GM12875 (cell line): ENCODE data around the gene BEGAIN.

ENCODE experiments used
- H3K4me3 ChIP-seq: one replicate; pipeline ENCODE4 v1.5.1; 2011; ENCODE audit warnings: low read depth, low read length, control low read depth
- TF ChIP-seq, protein P1 (sequence below): IDR thresholded peaks from 2 replicates; pipeline ENCODE4 v1.5.1; 2011; ENCODE audit warnings: low read depth, mild to moderate bottlenecking, control low read depth, inconsistent platforms, low read length, moderate library complexity, borderline replicate concordance; ENCODE audit not compliant: insufficient read depth

The BEGAIN gene, protein sequence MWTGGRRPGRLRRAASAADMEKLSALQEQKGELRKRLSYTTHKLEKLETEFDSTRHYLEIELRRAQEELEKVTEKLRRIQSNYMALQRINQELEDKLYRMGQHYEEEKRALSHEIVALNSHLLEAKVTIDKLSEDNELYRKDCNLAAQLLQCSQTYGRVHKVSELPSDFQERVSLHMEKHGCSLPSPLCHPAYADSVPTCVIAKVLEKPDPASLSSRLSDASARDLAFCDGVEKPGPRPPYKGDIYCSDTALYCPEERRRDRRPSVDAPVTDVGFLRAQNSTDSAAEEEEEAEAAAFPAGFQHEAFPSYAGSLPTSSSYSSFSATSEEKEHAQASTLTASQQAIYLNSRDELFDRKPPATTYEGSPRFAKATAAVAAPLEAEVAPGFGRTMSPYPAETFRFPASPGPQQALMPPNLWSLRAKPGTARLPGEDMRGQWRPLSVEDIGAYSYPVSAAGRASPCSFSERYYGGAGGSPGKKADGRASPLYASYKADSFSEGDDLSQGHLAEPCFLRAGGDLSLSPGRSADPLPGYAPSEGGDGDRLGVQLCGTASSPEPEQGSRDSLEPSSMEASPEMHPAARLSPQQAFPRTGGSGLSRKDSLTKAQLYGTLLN

GRCh38 chr14:100587086-100587762, at the start of gene BEGAIN:
Gene BEGAIN (minus strand): TSS chr14:100587417. CDS start chr14:100587290, 127 bp downstream.
- H3K4me3 ChIP-seq, result peak within 1 kb of the TSS; percentile 16
- TF ChIP-seq, protein P1, sequence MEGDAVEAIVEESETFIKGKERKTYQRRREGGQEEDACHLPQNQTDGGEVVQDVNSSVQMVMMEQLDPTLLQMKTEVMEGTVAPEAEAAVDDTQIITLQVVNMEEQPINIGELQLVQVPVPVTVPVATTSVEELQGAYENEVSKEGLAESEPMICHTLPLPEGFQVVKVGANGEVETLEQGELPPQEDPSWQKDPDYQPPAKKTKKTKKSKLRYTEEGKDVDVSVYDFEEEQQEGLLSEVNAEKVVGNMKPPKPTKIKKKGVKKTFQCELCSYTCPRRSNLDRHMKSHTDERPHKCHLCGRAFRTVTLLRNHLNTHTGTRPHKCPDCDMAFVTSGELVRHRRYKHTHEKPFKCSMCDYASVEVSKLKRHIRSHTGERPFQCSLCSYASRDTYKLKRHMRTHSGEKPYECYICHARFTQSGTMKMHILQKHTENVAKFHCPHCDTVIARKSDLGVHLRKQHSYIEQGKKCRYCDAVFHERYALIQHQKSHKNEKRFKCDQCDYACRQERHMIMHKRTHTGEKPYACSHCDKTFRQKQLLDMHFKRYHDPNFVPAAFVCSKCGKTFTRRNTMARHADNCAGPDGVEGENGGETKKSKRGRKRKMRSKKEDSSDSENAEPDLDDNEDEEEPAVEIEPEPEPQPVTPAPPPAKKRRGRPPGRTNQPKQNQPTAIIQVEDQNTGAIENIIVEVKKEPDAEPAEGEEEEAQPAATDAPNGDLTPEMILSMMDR, result no peak

GRCh38 chr14:100636559-100636958, 49.3 kb upstream of the BEGAIN start:
- TF ChIP-seq, protein P1, result no peak
- H3K4me3 ChIP-seq, result no peak overlapping the region

GRCh38 chr14:100634026-100634425, 46.8 kb upstream of the BEGAIN start:
- no peak overlapping the region for H3K4me3 ChIP-seq
- TF ChIP-seq, protein P1, result no peak

- TF ChIP-seq, protein P1, result no peak
Measured at GRCh38 chr14:100633406-100633805, 46.2 kb upstream of the BEGAIN start.

GRCh38 chr14:100629696-100630095, 42.5 kb upstream of the BEGAIN start:
- no peak overlapping the region for H3K4me3 ChIP-seq
- TF ChIP-seq, protein P1, result no peak

More at GRCh38 chr14:100633406-100633805, 46.2 kb upstream of the BEGAIN start:
- H3K4me3 ChIP-seq, result no peak overlapping the region

DNA sequence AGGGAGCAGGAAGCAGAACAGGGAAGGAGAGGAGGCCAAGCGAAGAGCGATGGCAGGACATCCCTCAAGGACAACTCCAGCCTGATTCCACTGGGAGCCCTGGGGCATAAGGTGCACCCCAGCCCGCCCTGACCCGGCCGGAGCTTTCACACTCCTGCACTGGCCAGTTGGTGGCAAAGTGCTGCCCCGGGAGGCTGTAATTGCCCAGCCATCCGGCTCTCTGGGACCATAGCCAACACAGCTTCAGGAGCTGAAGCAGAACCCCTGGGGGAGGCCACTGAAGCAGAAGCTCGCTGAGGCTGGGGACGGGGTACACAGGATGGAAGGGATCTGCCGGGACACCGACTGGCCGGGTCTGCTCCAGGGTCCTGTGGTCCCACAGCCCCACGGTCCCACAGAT, 41.9 kb upstream of the BEGAIN start:
- no peak overlapping the region for H3K4me3 ChIP-seq
- TF ChIP-seq, protein P1, result no peak
